H9 (cell line): ENCODE data around the gene UBXN11. TPM values are rescaled to one million over a fixed set of nuclear protein-coding genes. Genes with fewer than 3 reads are reported as not detected.

Source experiments
- DNase-seq: peaks from one replicate; pipeline ENCODE4 v3.0.0-alpha.2; 2017
- H2AFZ ChIP-seq: one replicate; pipeline ENCODE4 v1.6.1; 2013; ENCODE audit warnings: mild to moderate bottlenecking, low read length, control low read depth, moderate library complexity
- H2AK5ac ChIP-seq: 2 replicates; pipeline ENCODE4 v1.6.1; 2013; ENCODE audit warnings: low read length, control low read depth, mixed read lengths; ENCODE audit not compliant: insufficient read length
- H2BK120ac ChIP-seq: one replicate; pipeline ENCODE4 v1.6.1; 2013; ENCODE audit warnings: low read depth, mild to moderate bottlenecking, low read length, control low read depth, inconsistent platforms; ENCODE audit not compliant: poor library complexity, severe bottlenecking
- H2BK12ac ChIP-seq: 2 replicates; pipeline ENCODE4 v1.6.1; 2013; ENCODE audit warnings: low read length, control low read depth, mixed read lengths, low read depth; ENCODE audit not compliant: insufficient read length
- H2BK15ac ChIP-seq: 2 replicates; pipeline ENCODE4 v1.6.1; 2013; ENCODE audit warnings: low read depth, low read length, control low read depth
- H2BK20ac ChIP-seq: one replicate; pipeline ENCODE4 v1.6.1; 2013; ENCODE audit warnings: low read depth, mild to moderate bottlenecking, low read length, control low read depth, inconsistent platforms; ENCODE audit not compliant: poor library complexity, severe bottlenecking
- H2BK5ac ChIP-seq: 2 replicates; pipeline ENCODE4 v1.6.1; 2013; ENCODE audit warnings: low read length, control low read depth, mixed read lengths; ENCODE audit not compliant: insufficient read length
- H3K14ac ChIP-seq: 2 replicates; pipeline ENCODE4 v1.6.1; 2013; ENCODE audit warnings: low read length, control low read depth; ENCODE audit not compliant: insufficient read depth
- H3K18ac ChIP-seq: 2 replicates; pipeline ENCODE4 v1.6.1; 2013; ENCODE audit warnings: low read depth, mild to moderate bottlenecking, mixed read lengths, low read length, control low read depth; ENCODE audit not compliant: insufficient read length
- H3K23ac ChIP-seq: 2 replicates; pipeline ENCODE4 v1.6.1; 2013; ENCODE audit warnings: low read length, control low read depth, mixed read lengths, low read depth; ENCODE audit not compliant: insufficient read length
- H3K23me2 ChIP-seq: 2 replicates; pipeline ENCODE4 v1.6.1; 2013; ENCODE audit warnings: low read depth, mild to moderate bottlenecking, mixed read lengths, low read length, control low read depth; ENCODE audit not compliant: insufficient read length, poor library complexity, severe bottlenecking
- H3K27ac ChIP-seq: 2 replicates; pipeline ENCODE4 v1.5.1; 2013; ENCODE audit warnings: low read length, control low read depth, mixed read lengths, low read depth; ENCODE audit not compliant: insufficient read length
- H3K27me3 ChIP-seq: 2 replicates; pipeline ENCODE4 v1.6.1; 2013; ENCODE audit warnings: low read length, control low read depth, inconsistent platforms; ENCODE audit not compliant: insufficient read depth
- H3K4ac ChIP-seq: 2 replicates; pipeline ENCODE4 v1.6.1; 2013; ENCODE audit warnings: low read depth, mild to moderate bottlenecking, control low read depth, inconsistent platforms, low read length, moderate library complexity
- H3K4me1 ChIP-seq: 2 replicates; pipeline ENCODE4 v1.6.1; 2013; ENCODE audit warnings: low read length, control low read depth, inconsistent platforms; ENCODE audit not compliant: insufficient read depth
- H3K4me2 ChIP-seq: 2 replicates; pipeline ENCODE4 v1.6.1; 2013; ENCODE audit warnings: low read length, control low read depth, mixed read lengths; ENCODE audit not compliant: insufficient read length, insufficient read depth
- H3K56ac ChIP-seq: 2 replicates; pipeline ENCODE4 v1.6.1; 2013; ENCODE audit warnings: low read depth, mild to moderate bottlenecking, mixed read lengths, low read length, control low read depth; ENCODE audit not compliant: insufficient read length
- H3K79me1 ChIP-seq: 2 replicates; pipeline ENCODE4 v1.6.1; 2013; ENCODE audit warnings: low read depth, mild to moderate bottlenecking, moderate library complexity, low read length, control low read depth, inconsistent platforms; ENCODE audit not compliant: insufficient read depth, poor library complexity, severe bottlenecking
- H3K79me2 ChIP-seq: 2 replicates; pipeline ENCODE4 v1.6.1; 2013; ENCODE audit warnings: low read length, control low read depth, inconsistent platforms; ENCODE audit not compliant: insufficient read depth
- H3K9ac ChIP-seq: 2 replicates; pipeline ENCODE4 v1.6.1; 2013; ENCODE audit warnings: low read length, control low read depth, mixed read lengths; ENCODE audit not compliant: insufficient read length; ENCODE audit errors: extremely low read depth
- H3K9me3 ChIP-seq: one replicate; pipeline ENCODE4 v1.6.1; 2013; ENCODE audit warnings: low read depth, low read length, inconsistent platforms; ENCODE audit not compliant: control insufficient read depth
- H3T11ph ChIP-seq: one replicate; pipeline ENCODE4 v1.6.1; 2013; ENCODE audit warnings: mild to moderate bottlenecking, low read length, control low read depth, inconsistent platforms
- H4K20me1 ChIP-seq: one replicate; pipeline ENCODE4 v1.6.1; 2013; ENCODE audit not compliant: control insufficient read depth, insufficient read length, insufficient read depth
- H4K5ac ChIP-seq: 2 replicates; pipeline ENCODE4 v1.6.1; 2013; ENCODE audit warnings: low read depth, mild to moderate bottlenecking, mixed read lengths, low read length, control low read depth; ENCODE audit not compliant: insufficient read length
- H4K8ac ChIP-seq: replicated peaks from 2 replicates; pipeline ENCODE4 v1.6.1; 2013; ENCODE audit warnings: low read length, control low read depth, mixed read lengths, low read depth; ENCODE audit not compliant: insufficient read length
- H4K91ac ChIP-seq: 2 replicates; pipeline ENCODE4 v1.6.1; 2013; ENCODE audit warnings: low read depth, mild to moderate bottlenecking, moderate library complexity, mixed read lengths, low read length, control low read depth; ENCODE audit not compliant: insufficient read length
- H3K27ac Mint-ChIP-seq, 3 experiments: 2 replicates in 2 of 3; 3 replicates in 1 of 3; pipeline ENCODE4 v1.8.0; 2020 to 2021; ENCODE audit warnings: mixed read lengths in 3 of 3, mild to moderate bottlenecking in 1 of 3, moderate library complexity in 1 of 3
- H3K27me3 Mint-ChIP-seq: 2 replicates; pipeline ENCODE4 v1.8.0; 2021; ENCODE audit warnings: low read depth, mild to moderate bottlenecking, moderate library complexity, mixed read lengths
- H3K36me3 Mint-ChIP-seq, 3 experiments: 2 replicates in 2 of 3; 3 replicates in 1 of 3; pipeline ENCODE4 v1.8.0; 2020 to 2021; ENCODE audit warnings: low read depth in 3 of 3, mixed read lengths in 3 of 3; ENCODE audit not compliant: insufficient read depth in 1 of 3
- H3K4me1 Mint-ChIP-seq, 2 experiments: 2 replicates each; pipeline ENCODE4 v1.8.0; 2020; ENCODE audit warnings: mixed read lengths in 2 of 2
- H3K4me3 Mint-ChIP-seq, 2 experiments: 2 replicates in 1 of 2; 3 replicates in 1 of 2; pipeline ENCODE4 v1.8.0; 2020 to 2021; ENCODE audit warnings: mild to moderate bottlenecking in 2 of 2, mixed read lengths in 2 of 2, moderate library complexity in 1 of 2
- H3K9me3 Mint-ChIP-seq, 2 experiments: 2 replicates in 1 of 2; 3 replicates in 1 of 2; pipeline ENCODE4 v1.8.0; 2020; ENCODE audit warnings: mild to moderate bottlenecking in 2 of 2, mixed read lengths in 2 of 2, moderate library complexity in 1 of 2
- WGBS: extraction: QIAGEN DNeasy Blood & Tissue Kit; methylation state at CpG from one replicate; pipeline ENCODE4 v1.1.7; 2013; ENCODE audit warnings: missing lambda C conversion rate, low lambda C conversion rate, mixed read lengths; ENCODE audit not compliant: insufficient read length; ENCODE audit errors: extremely low coverage; 5-methylcytosine and 5-hydroxymethylcytosine counted together
- total RNA-seq: library from RNA; stranded (reverse); gene quantifications from 2 replicates; pipeline ENCODE4 v1.2.1, GENCODE V29; 2021
- TF ChIP-seq, protein P1 (sequence below): fragments of 200-600 bp; sonication (generic); conservative IDR thresholded peaks from 3 replicates; pipeline ENCODE4 v1.8.0; 2021; ENCODE audit warnings: antibody characterized with exemption, mild to moderate bottlenecking

The UBXN11 gene
- total RNA-seq, 1 experiment from 2014 or later = 13.7 TPM

- no peak overlapping the region; the same call in 1 of the 2 replicates for H2BK15ac ChIP-seq
- no peak overlapping the region for H4K5ac ChIP-seq
- Mint-ChIP-seq H3K9me3 (no peaks in the 10 kb centered on the region), H3K27me3 (no peaks in the 10 kb centered on the region), H3K4me3 (no peak overlapping the region), H3K4me1 (peaks cover 21 to 31% of the 10 kb centered on the region in 2 experiments), H3K27ac (peak overlapping the region; percentile 64 to 74 (median 70); a peak in 4 of 7 replicates), H3K36me3 (peaks cover 0 to 2% (median 0%) of the 10 kb centered on the region in 3 experiments; a peak in 1 of 7 replicates)
- H3K9me3 ChIP-seq = no peaks in the 10 kb centered on the region
- no peak overlapping the region for H3K9ac ChIP-seq
- no peak overlapping the region for H3K18ac ChIP-seq
- H3T11ph ChIP-seq = no peak overlapping the region
- H4K20me1 ChIP-seq = no peaks in the 10 kb centered on the region
- H2BK12ac ChIP-seq = no peak overlapping the region
- no peak overlapping the region for H2AFZ ChIP-seq
- peaks cover 3% of the 10 kb centered on the region; the same call in 1 of the 2 replicates for H3K4me1 ChIP-seq
- H3K4ac ChIP-seq = no peak overlapping the region
- DNase-seq = no peak
- no peak overlapping the region for H3K4me2 ChIP-seq
- H3K79me2 ChIP-seq = no peaks in the 10 kb centered on the region
- H2AK5ac ChIP-seq = no peak overlapping the region
- no peaks in the 10 kb centered on the region for H3K23me2 ChIP-seq
- no peak overlapping the region for H2BK5ac ChIP-seq
- H2BK20ac ChIP-seq = no peak overlapping the region
- WGBS = no CpG with 5 or more reads among the region's 3 CpGs
- no peak overlapping the region for H4K91ac ChIP-seq
- TF ChIP-seq, protein P1, sequence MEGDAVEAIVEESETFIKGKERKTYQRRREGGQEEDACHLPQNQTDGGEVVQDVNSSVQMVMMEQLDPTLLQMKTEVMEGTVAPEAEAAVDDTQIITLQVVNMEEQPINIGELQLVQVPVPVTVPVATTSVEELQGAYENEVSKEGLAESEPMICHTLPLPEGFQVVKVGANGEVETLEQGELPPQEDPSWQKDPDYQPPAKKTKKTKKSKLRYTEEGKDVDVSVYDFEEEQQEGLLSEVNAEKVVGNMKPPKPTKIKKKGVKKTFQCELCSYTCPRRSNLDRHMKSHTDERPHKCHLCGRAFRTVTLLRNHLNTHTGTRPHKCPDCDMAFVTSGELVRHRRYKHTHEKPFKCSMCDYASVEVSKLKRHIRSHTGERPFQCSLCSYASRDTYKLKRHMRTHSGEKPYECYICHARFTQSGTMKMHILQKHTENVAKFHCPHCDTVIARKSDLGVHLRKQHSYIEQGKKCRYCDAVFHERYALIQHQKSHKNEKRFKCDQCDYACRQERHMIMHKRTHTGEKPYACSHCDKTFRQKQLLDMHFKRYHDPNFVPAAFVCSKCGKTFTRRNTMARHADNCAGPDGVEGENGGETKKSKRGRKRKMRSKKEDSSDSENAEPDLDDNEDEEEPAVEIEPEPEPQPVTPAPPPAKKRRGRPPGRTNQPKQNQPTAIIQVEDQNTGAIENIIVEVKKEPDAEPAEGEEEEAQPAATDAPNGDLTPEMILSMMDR = no peak
- H2BK120ac ChIP-seq = no peak overlapping the region
- no peak overlapping the region for H3K23ac ChIP-seq
- no peak overlapping the region for H3K14ac ChIP-seq
- H3K56ac ChIP-seq = no peak overlapping the region
- H4K8ac ChIP-seq = no peak overlapping the region
- no peaks in the 10 kb centered on the region for H3K27me3 ChIP-seq
- H3K79me1 ChIP-seq = no peaks in the 10 kb centered on the region
- no peak overlapping the region for H3K27ac ChIP-seq
Measured at GRCh38 chr1:26291433-26291832, 15.0 kb downstream of the UBXN11 start.
